Measurements from ENCODE around the gene ATG4D. TPM values are rescaled to one million over a fixed set of nuclear protein-coding genes. Genes with fewer than 3 reads are reported as not detected.
"Not testable (repeated sequence)": the region's sequence is repeated elsewhere in the genome, so short reads cannot be mapped to it uniquely, and the experiment has no call there.

ATG4D gene
- total and polyA plus RNA-seq, 5 donors = 45.1 to 54.0 (median 48.4) TPM

- ATAC-seq (no peak), DNase-seq (no peak)
- intact Hi-C loops (cut with DNase I) = loop anchor here in 1 of 4 donors (10.0 kb wide), 1 partner anchor 62 kb away; the partner anchor contains the start of gene KEAP1
- 12% methylated on average over 4 of the region's 4 CpGs for WGBS
- Histone ChIP-seq H3K4me1 (ENCODE audit: control insufficient read depth, insufficient read depth, low read length) (no peaks in the 10 kb centered on the region), H3K4me3 (ENCODE audit: low read length) (peak overlapping the region; percentile 51), H3K27ac (ENCODE audit: low read length) (peak overlapping the region; percentile 72), H3K27me3 (ENCODE audit: control insufficient read depth, insufficient read depth) (no peaks in the 10 kb centered on the region), H3K9me3 (ENCODE audit: control insufficient read depth, low read length) (no peaks in the 10 kb centered on the region)
Observed at GRCh38 chr19:10566408-10566657, 22.6 kb downstream of the ATG4D start.

DNA sequence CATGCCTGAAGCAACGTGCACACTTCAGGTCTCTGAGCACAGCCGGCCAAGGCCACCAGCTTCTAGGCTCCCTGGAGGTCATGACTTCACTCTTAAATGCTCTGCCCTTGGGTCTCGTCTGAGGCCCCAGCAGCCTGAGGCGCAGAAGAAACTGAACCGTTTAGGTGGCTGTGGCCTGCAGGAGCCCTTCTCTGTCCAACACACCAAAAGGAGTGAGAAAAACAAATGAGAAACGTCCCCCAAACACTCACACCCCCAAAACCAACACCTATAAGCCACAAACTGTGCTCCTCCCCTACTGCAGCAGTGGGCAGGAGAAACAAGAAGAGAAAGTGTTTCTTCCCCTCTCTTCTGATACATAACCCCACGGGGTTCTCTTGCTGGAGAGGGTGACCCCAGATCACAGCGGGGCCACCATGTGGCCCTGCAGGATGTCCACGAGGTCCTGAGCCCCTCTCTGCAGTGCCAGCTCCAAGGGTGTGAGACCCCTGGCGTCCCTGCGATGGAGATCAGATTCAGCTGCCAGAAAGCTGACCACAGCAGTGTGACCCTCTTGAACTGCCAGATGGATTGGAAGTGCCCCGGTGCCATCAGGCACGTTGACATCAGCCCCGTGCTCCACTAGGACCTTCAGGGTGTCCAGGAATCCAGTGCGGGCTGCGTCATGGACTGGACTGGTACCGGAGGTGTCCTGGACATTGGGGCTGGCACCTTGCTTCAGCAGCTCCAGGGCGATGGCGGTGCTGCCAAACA is 23.1 kb downstream of the ATG4D start:
- no peak overlapping the region for H3K4me3 ChIP-seq (ENCODE audit: low read length)
- H3K4me1 ChIP-seq (ENCODE audit: control insufficient read depth, insufficient read depth, low read length) = no peaks in the 10 kb centered on the region
- ATAC-seq = no peak
- H3K9me3 ChIP-seq (ENCODE audit: control insufficient read depth, low read length) = no peaks in the 10 kb centered on the region
- peak overlapping the region; percentile 28 for H3K27ac ChIP-seq (ENCODE audit: low read length)
- H3K27me3 ChIP-seq (ENCODE audit: control insufficient read depth, insufficient read depth) = no peaks in the 10 kb centered on the region
- 61% methylated on average over 19 of the region's 19 CpGs for WGBS
- peak in 2 of 3 donors; percentile 45 to 76 for DNase-seq
- intact Hi-C loops (cut with DNase I) = loop anchor here in 1 of 4 donors (10.0 kb wide), 1 partner anchor 62 kb away; the partner anchor contains the start of gene KEAP1

DNA sequence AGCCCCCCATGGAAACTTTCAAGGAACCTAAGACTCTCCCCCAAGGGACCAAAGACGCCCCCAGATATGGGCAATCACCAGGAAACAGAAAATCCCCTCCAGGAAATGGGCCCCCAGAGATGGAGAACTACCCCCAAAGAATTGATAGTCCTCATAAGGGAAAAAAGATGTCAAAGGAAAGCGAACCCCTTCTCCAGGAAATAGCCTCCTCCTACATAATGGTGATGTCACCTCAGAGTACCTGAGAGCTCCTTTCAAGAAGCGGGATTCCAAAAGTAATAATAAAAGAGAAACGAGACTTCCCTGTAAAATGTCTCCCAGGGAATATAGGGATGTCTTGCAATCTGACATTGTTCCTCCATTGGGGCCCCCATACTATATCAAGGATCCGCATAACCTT is 24.0 kb downstream of the ATG4D start:
- ATAC-seq = no peak
- H3K9me3 ChIP-seq (ENCODE audit: control insufficient read depth, low read length) = no peaks in the 10 kb centered on the region
- intact Hi-C loops (cut with DNase I) = loop anchor here in 1 of 4 donors (10.0 kb wide), 1 partner anchor 63 kb away; the partner anchor contains the start of gene KEAP1
- peak overlapping the region; percentile 74 for H3K4me3 ChIP-seq (ENCODE audit: low read length)
- H3K27me3 ChIP-seq (ENCODE audit: control insufficient read depth, insufficient read depth) = no peaks in the 10 kb centered on the region
- H3K27ac ChIP-seq (ENCODE audit: low read length) = no peak overlapping the region
- no peaks in the 10 kb centered on the region for H3K4me1 ChIP-seq (ENCODE audit: control insufficient read depth, insufficient read depth, low read length)
- DNase-seq = peak in 1 of 3 donors; percentile 6
- 36% methylated on average over 5 of the region's 5 CpGs for WGBS

GRCh38 chr19:10568062-10568825 is 24.5 kb downstream of the ATG4D start:
- H3K4me3 ChIP-seq (ENCODE audit: low read length) = peak overlapping the region; percentile 74
- H3K27ac ChIP-seq (ENCODE audit: low read length) = peak overlapping the region; percentile 46
- no peaks in the 10 kb centered on the region for H3K9me3 ChIP-seq (ENCODE audit: control insufficient read depth, low read length)
- H3K4me1 ChIP-seq (ENCODE audit: control insufficient read depth, insufficient read depth, low read length) = no peaks in the 10 kb centered on the region
- no peaks in the 10 kb centered on the region for H3K27me3 ChIP-seq (ENCODE audit: control insufficient read depth, insufficient read depth)
- DNase-seq (peak in 2 of 3 donors; percentile 42 to 53), ATAC-seq (no peak)
- WGBS = 2% methylated on average over 58 of the region's 58 CpGs
- intact Hi-C loops (cut with DNase I) = loop anchor here in 1 of 4 donors (10.0 kb wide), 1 partner anchor 63 kb away; the partner anchor contains the start of gene KEAP1

- intact Hi-C loops (cut with DNase I) = loop anchor here in 1 of 4 donors (10.0 kb wide), 1 partner anchor 64 kb away; the partner anchor contains the start of gene KEAP1
- Histone ChIP-seq H3K27me3 (ENCODE audit: control insufficient read depth, insufficient read depth) (no peaks in the 10 kb centered on the region), H3K4me3 (ENCODE audit: low read length) (peak within 1 kb of the TSS; percentile 74), H3K27ac (ENCODE audit: low read length) (peak within 1 kb of the TSS; percentile 46), H3K4me1 (ENCODE audit: control insufficient read depth, insufficient read depth, low read length) (no peaks in the 10 kb centered on the region), H3K9me3 (ENCODE audit: control insufficient read depth, low read length) (no peaks in the 10 kb centered on the region)
- DNase-seq = peak; percentile 100
- under 1% methylated on average over 71 of the region's 71 CpGs for WGBS
- peak; percentile 87 to 92 for ATAC-seq
Observed at GRCh38 chr19:10568826-10569651, 25.3 kb downstream of the ATG4D start, which contains the start of gene CDKN2D. Gene CDKN2D (minus strand): TSS chr19:10568979. CDS start chr19:10568653, 326 bp downstream.

- intact Hi-C loops (cut with DNase I) = loop anchor here in 1 of 4 donors (10.0 kb wide), 1 partner anchor 69 kb away; the partner anchor contains the start of gene KEAP1
- H3K4me1 ChIP-seq (ENCODE audit: control insufficient read depth, insufficient read depth, low read length); H3K27me3 ChIP-seq (ENCODE audit: control insufficient read depth, insufficient read depth); H3K27ac ChIP-seq (ENCODE audit: low read length); ATAC-seq; H3K4me3 ChIP-seq (ENCODE audit: low read length); H3K9me3 ChIP-seq (ENCODE audit: control insufficient read depth, low read length); DNase-seq: not testable (repeated sequence)
- WGBS = 86% methylated on average over 6 of the region's 6 CpGs
Observed at GRCh38 chr19:10573793-10574192, 30.1 kb downstream of the ATG4D start.

DNA sequence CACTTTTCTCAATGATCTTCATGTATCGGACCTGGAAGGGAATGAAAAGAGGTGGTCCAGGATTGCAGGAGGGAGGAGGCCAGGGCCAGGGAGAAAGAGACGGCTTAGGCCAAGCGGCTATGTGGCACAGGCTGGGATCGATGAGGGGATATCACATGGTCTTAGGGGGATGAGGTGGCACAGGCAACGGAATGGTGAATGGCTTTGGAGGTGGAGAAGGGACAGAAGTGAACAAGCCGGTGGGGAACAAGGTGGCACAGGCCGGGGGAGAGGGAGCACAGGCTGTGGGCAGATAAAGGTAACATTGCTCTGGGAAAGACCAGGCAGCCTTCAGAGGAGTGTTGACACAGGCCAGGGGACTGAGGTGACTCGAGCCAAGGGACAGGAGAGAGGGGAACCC is 30.8 kb downstream of the ATG4D start:
- Histone ChIP-seq H3K9me3 (ENCODE audit: control insufficient read depth, low read length) (no peaks in the 10 kb centered on the region), H3K4me1 (ENCODE audit: control insufficient read depth, insufficient read depth, low read length) (no peaks in the 10 kb centered on the region), H3K27ac (ENCODE audit: low read length) (no peak overlapping the region), H3K4me3 (ENCODE audit: low read length) (no peak overlapping the region), H3K27me3 (ENCODE audit: control insufficient read depth, insufficient read depth) (no peaks in the 10 kb centered on the region)
- intact Hi-C loops (cut with DNase I) = loop anchor here in 1 of 4 donors (10.0 kb wide), 1 partner anchor 70 kb away; the partner anchor contains the start of gene KEAP1
- ATAC-seq (no peak), DNase-seq (peak in 1 of 3 donors; percentile 2)
- 81% methylated on average over 8 of the region's 8 CpGs for WGBS

DNA sequence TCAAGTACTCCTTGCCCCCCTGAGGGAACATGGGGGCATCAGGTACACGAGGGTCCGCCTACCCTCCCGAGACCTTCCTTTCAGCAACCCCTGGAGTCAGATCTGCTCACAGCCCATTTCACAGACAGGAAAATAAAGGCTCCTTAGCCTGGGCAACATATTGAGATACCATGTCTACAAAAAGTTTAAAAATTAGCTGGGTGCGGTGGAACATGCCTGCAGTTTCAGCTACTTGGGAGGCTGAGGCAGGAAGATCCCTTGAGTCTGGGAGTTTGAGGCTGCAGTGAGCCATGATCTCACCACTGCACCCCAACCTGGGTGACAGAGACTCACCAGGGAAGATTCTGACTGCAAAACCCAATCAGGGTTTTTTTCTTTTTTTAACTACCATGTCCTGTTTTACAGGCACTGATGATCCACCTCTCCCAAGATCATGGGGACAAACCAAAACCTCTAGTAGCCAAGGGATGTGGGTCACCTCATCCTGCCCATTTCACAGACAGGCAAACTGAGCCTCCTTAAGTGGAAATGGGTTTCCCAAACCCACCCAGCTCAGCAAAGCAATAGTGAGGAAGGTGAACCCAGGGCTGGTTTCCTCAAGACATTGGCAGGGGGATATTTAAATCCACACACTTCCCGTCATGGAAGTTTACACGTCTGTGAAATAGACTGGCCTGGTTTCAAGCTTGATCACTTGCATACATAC is 31.5 kb downstream of the ATG4D start:
- H3K27ac ChIP-seq (ENCODE audit: low read length) = no peak overlapping the region
- 81% methylated on average over 6 of the region's 6 CpGs for WGBS
- DNase-seq (no peak), ATAC-seq (no peak)
- intact Hi-C loops (cut with DNase I) = loop anchor here in 1 of 4 donors (10.0 kb wide), 1 partner anchor 70 kb away; the partner anchor contains the start of gene KEAP1
- H3K4me3 ChIP-seq (ENCODE audit: low read length) = no peak overlapping the region
- H3K27me3 ChIP-seq (ENCODE audit: control insufficient read depth, insufficient read depth) = no peaks in the 10 kb centered on the region
- no peaks in the 10 kb centered on the region for H3K9me3 ChIP-seq (ENCODE audit: control insufficient read depth, low read length)
- H3K4me1 ChIP-seq (ENCODE audit: control insufficient read depth, insufficient read depth, low read length) = no peaks in the 10 kb centered on the region

GRCh38 chr19:10577951-10578350 is 34.2 kb downstream of the ATG4D start:
- DNase-seq = peak in 1 of 3 donors; percentile 3
- Histone ChIP-seq H3K4me3 (ENCODE audit: low read length) (no peak overlapping the region), H3K9me3 (ENCODE audit: control insufficient read depth, low read length) (no peaks in the 10 kb centered on the region), H3K27ac (ENCODE audit: low read length) (no peak overlapping the region), H3K4me1 (ENCODE audit: control insufficient read depth, insufficient read depth, low read length) (no peaks in the 10 kb centered on the region), H3K27me3 (ENCODE audit: control insufficient read depth, insufficient read depth) (no peaks in the 10 kb centered on the region)
- no peak for ATAC-seq
- WGBS = 81% methylated on average over 6 of the region's 6 CpGs
- intact Hi-C loops (cut with DNase I) = loop anchor here in 1 of 4 donors (10.0 kb wide), 1 partner anchor 73 kb away; the partner anchor contains the start of gene KEAP1

Data from right cardiac atrium (tissue), 5 donors.